SK-N-SH treated with all-trans-retinoic acid at 6 μM for 48 hours (cell line): ENCODE results near the gene NXPH4.

ENCODE experiments used
- SNAI2 ChIP-seq: fragments of 250-450 bp; sonication (Bioruptor Pico); IDR thresholded peaks from 2 replicates; pipeline ENCODE4 v1.5.0; 2020; ENCODE audit warnings: mild to moderate bottlenecking, moderate library complexity
- ZFP30 ChIP-seq: fragments of 450-650 bp; formaldehyde crosslinking; IDR thresholded peaks from 2 replicates; pipeline ENCODE4 v1.5.0; 2022; ENCODE audit warnings: mild to moderate bottlenecking, moderate library complexity
- TF ChIP-seq, protein P1 (sequence below): fragments of 250-450 bp; sonication (Bioruptor Pico); IDR thresholded peaks from 2 replicates; pipeline ENCODE4 v1.5.1; 2020; ENCODE audit warnings: low read depth, mild to moderate bottlenecking, moderate library complexity

DNA sequence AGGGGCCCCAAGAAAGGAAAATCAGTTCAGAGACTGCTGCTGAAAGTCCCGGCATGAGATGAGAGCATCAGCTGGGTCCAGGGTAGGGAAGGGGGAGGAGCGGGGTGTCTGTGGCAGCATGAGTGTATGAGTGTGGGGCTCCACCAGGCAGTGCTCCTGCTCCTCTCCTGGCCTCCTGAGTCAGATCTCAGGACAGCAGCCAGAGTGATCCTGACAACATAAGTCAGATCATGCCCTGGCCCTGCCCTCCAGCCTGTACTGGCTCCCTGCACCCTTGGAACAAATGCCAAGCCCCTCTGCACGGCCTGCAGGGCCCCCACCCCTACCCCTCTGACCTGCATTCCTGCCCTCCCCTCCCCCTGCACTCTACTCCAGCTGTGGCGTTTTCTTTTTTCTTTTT lies 44.9 kb upstream of the NXPH4 start:
- TF ChIP-seq ZFP30 (CRISPR knock-in tag) (no peak), SNAI2 (CRISPR knock-in tag) (no peak)
- TF ChIP-seq, protein P1, sequence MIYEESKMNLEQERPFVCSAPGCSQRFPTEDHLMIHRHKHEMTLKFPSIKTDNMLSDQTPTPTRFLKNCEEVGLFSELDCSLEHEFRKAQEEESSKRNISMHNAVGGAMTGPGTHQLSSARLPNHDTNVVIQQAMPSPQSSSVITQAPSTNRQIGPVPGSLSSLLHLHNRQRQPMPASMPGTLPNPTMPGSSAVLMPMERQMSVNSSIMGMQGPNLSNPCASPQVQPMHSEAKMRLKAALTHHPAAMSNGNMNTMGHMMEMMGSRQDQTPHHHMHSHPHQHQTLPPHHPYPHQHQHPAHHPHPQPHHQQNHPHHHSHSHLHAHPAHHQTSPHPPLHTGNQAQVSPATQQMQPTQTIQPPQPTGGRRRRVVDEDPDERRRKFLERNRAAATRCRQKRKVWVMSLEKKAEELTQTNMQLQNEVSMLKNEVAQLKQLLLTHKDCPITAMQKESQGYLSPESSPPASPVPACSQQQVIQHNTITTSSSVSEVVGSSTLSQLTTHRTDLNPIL (CRISPR knock-in tag): no peak
